AG09319 (cell line): ENCODE measurements around the gene ATP11A.
"Not testable (repeated sequence)": the region's sequence is repeated elsewhere in the genome, so short reads cannot be mapped to it uniquely, and the experiment has no call there.

ENCODE experiments used
- DNase-seq: peaks from one replicate; pipeline ENCODE4 v3.0.0-alpha.2; 2010; ENCODE audit warnings: low read depth; ENCODE audit errors: extremely low read depth
- CTCF ChIP-seq: IDR thresholded peaks from 2 replicates; pipeline ENCODE4 v1.5.1; 2011; ENCODE audit warnings: low read depth, mild to moderate bottlenecking, inconsistent platforms, low read length, moderate library complexity

The ATP11A gene

GRCh38 chr13:112783135-112783977 lies 93.5 kb downstream of the ATP11A start:
- TF ChIP-seq CTCF, result no peak
- DNase-seq, result no peak

- TF ChIP-seq CTCF, result no peak
- no peak for DNase-seq
These were observed 94.1 kb downstream of the ATP11A start for GRCh38 chr13:112783978-112784371.

GRCh38 chr13:112784811-112785482 lies 95.1 kb downstream of the ATP11A start:
- no peak for DNase-seq
- no peak for TF ChIP-seq CTCF

GRCh38 chr13:112785483-112785856 lies 95.6 kb downstream of the ATP11A start:
- TF ChIP-seq CTCF, result no peak
- DNase-seq, result no peak

GRCh38 chr13:112786810-112787209 lies 97.0 kb downstream of the ATP11A start:
- not testable (repeated sequence) for DNase-seq

GRCh38 chr13:112790735-112791641 lies 101.2 kb downstream of the ATP11A start:
- no peak for TF ChIP-seq CTCF
- no peak for DNase-seq

- no peak for DNase-seq
- TF ChIP-seq CTCF, result no peak
These were observed 102.0 kb downstream of the ATP11A start for GRCh38 chr13:112791663-112792440.
